NCI-H2196 (cell line): ENCODE results near the gene PMEL.
A peak's percentile ranks its signal among the peaks of the same experiment; 100 is the strongest.
"Not testable (repeated sequence)": the region's sequence is repeated elsewhere in the genome, so short reads cannot be mapped to it uniquely, and the experiment has no call there.

ENCODE experiments used
- DNase-seq: peaks from one replicate; lab custom pipeline; 2025; ENCODE audit not compliant: unreplicated experiment; lab: John Stamatoyannopoulos, UW

PMEL gene

GRCh38 chr12:55965941-55966407, at the start of gene PMEL:
TSS of gene PMEL (minus strand) at chr12:55966042. CDS start at chr12:55966011, 31 bp downstream.
- no peak for DNase-seq

DNA sequence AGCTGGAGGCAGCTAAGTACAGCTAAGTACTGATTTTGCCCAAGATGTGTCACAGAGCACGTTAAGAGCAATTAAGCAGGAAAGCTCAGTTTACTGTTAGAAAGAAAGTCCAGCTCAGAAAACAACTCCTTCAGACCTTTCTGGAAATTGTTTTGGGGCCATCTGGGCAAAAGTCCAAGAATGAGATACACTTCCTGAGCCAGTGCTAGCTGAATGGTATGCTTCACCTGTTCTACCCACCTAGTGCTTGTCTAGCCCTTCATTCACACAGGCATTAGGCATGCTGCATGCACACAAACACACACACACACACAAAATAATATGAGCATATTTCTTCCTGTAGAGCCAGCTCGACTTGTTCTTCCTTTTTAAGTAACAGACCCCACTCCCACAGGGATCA, 48.4 kb upstream of the PMEL start:
- DNase-seq = peak; percentile 28

DNA sequence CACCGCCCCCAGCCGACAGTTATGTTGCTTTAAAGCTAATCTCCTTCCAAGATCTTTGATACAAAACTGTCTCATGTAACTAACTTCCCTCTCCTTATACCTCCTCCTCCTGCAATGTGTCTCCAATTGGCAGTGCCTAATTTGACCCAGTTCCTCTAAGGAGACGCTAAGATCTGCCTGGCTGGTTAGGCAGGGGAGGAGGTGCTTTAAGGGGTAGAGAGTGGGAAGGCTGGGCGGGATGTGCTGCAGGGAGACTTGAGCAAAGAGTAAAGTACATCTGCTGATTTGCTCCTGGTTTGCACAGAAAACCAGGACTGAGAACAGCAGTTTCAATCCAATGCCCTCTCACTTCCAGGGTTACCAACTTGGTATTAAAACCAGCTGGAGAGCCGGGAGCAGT, 47.6 kb upstream of the PMEL start:
- no peak for DNase-seq

- DNase-seq = no peak
Observed at GRCh38 chr12:56011509-56012090, 45.8 kb upstream of the PMEL start.

DNA sequence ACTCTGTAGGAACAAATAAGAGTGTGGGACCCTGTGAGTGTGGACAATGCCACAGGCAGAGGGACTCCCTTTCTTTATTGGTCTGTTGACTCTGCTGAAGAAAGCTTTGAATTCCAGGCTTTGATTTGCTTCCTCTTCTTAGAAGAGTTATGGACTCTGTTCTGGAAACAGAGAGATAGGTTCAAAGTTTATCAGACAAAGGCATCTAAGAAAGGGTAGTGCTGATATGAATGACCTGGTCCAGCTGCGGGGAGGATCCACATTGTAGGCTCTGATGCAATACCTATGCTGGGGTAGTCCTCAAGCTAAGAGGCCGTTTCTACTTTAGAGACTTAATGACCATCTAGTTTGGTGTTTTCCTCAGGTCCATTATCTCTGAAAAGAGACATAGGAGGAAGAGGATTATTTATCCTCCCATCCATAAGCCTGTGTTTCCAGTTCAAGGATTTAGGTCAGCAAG, 44.3 kb upstream of the PMEL start:
- no peak for DNase-seq

DNA sequence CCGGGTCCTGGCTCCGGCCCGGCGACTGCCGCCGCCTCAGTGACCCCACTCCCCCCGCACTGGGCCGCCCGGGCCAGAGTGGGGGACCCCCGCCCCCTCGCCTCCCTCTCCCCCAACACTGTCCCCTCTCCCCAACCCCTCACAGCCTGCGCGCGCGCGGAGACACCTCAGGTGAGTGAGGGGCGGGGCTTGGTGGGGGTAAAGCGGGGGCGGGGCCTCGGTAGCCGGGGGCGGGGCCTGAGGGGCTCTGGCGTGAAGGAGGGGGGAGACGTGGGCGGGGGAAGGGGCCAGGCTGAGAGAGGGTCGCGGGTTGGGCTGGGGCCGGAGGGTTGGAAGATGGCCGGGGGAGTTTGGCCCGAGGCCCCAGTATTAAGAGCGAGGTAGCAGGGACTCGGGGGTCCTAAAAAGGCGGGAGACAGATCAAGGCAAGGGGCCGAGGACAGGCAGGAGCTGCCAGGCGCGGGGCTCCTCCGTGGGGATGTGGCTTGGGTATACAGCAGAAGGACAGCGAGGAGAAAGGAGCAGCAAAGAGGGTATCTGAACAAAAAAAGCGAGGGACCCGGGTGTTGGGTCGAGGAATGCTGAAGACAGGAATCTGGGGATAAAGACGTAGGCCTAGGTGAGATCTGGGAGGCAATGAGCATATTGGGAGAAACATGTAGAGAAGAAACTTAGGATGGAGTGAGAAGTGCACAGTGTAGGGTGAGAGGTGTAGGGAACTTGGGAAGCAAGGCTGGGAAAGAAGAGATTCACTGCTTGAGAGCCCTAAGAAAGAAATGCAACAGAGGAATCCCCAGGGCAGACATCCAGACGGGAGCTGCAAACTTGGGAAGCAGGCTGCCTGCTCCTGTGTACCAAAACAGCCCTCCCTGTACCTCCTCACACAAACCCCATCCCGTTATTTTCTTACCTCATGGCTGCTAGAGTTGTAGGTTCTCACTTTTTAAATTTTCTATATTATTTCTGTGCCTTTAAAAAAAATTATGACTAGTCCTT, 42.0 kb upstream of the PMEL start:
- DNase-seq = peak; percentile 65

DNA sequence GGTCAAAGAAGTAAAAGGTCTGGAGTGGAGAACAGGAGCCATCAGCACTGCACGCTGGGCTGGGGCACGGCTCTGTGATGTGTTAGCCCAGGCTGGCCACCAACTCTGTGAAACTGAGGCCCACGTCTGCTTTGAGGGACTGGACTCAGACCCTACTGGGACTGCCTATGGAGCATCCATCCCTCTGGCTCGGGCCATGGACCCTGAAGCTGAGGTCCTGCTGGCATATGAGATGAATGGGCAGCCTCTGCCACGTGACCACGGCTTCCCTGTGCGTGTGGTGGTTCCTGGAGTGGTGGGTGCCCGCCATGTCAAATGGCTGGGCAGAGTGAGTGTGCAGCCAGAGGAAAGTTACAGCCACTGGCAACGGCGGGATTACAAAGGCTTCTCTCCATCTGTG, 38.4 kb upstream of the PMEL start:
- DNase-seq = no peak

- DNase-seq = not testable (repeated sequence)
Observed at GRCh38 chr12:56003376-56003775, 37.5 kb upstream of the PMEL start.

GRCh38 chr12:56001487-56002100, 35.8 kb upstream of the PMEL start:
- no peak for DNase-seq

DNA sequence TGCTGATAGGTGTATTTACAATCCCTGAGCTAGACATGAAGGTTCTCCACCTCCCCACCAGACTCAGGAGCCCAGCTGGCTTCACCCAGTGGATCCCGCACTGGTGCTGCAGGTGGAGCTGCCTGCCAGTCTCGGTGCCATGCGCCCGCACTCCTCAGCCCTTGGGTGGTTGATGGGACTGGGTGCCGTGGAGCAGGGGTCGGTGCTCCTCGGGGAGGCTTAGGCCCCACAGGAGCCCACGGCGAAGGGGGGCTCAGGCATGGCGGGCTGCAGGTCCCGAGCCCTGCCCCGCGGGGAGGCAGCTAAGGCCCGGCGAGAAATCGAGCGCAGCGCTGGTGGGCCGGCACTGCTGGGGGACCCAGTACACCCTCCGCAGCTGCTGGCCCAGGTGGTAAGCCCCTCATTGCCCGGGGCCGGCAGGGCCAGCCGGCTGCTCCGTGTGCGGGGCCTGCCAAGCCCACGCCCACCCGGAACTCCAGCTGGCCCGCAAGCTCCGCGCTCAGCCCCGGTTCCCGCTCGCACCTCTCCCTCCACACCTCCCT, 34.2 kb upstream of the PMEL start:
- not testable (repeated sequence) for DNase-seq

DNA sequence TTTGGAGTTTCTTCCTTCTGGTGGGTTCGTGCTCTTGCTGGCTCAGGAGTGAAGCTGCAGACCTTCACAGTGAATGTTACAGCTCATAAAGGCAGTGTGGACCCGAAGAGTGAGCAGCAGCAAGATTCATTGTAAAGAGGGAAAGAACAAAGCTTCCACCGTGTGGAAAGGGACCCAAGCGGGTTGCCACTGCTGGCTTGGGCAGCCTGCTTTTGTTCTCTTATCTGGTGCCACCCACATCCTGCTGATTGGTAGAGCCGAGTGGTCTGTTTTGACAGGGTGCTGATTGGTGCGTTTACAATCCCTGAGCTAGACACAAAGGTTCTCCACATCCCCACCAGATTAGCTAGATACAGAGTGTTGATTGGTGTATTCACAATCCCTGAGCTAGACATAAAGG, 33.7 kb upstream of the PMEL start:
- not testable (repeated sequence) for DNase-seq

GRCh38 chr12:55997535-55997859, 31.7 kb upstream of the PMEL start:
- DNase-seq = no peak

DNA sequence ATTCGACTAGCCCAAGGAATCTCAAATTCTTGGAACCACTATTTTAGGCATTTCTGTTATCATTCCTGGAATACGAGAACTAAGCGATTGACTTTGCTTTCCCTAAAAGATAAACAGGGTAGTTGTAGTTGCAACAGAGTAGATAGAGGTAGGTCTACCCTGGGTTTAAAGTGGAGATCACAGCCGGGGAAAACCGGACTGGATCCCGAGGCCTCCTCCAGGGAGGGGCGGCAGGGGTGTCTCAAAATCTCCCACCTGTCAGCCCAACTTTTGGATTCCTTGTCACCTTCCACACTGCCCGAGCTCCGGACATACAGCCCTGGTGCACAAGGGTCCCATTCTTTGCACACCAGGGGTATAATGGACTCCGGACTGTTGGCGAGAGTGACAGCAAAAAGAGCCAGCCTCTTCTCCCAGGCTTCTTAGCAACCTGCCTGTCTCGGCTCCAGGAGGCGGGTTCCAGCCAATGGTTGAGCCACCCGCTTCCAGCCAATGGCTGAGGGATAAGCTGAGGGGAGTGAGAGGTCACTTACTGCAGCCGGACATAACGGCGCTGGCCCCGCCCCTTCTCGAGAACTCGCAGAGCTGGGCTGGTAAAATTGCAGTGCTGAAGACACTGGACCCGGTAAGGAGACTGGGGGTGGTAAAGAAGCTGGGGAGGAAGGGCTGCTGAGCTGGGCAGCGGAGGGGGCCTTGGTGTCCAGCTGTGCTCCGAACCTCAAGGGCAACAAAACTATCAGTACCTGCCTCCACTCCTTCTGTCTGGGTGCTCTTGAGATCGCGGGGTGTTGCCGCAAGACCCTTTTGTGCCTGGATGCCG, 31.1 kb upstream of the PMEL start, which contains the start of gene SUOX:
Gene SUOX, plus strand, starts transcription at position 562 of the 820 bp plus-strand sequence. CDS start 4,946 bp downstream, outside the sequence.
- peak; percentile 93 for DNase-seq

- peak; percentile 73 for DNase-seq
Observed at GRCh38 chr12:55996201-55996714, 30.4 kb upstream of the PMEL start.

DNA sequence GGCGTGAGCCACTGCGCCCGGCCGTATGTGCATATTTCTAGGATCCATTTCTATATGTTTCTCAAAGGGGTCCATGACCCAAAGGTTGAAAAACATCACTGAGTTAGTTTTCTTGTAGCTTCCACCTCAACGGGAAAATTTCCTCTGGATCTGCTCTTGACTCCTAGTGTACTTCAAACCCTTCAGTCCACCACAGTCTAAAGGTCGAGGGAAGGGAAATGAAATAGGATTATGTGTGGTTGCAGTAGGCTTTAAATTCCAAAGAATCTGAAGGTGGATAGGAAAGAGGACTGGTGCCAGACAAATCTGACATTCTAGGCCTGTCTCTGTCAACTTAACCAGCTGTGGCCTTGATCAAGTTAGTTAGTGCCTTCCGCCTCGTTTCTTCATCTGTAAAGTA, 29.5 kb upstream of the PMEL start:
- DNase-seq = no peak

DNA sequence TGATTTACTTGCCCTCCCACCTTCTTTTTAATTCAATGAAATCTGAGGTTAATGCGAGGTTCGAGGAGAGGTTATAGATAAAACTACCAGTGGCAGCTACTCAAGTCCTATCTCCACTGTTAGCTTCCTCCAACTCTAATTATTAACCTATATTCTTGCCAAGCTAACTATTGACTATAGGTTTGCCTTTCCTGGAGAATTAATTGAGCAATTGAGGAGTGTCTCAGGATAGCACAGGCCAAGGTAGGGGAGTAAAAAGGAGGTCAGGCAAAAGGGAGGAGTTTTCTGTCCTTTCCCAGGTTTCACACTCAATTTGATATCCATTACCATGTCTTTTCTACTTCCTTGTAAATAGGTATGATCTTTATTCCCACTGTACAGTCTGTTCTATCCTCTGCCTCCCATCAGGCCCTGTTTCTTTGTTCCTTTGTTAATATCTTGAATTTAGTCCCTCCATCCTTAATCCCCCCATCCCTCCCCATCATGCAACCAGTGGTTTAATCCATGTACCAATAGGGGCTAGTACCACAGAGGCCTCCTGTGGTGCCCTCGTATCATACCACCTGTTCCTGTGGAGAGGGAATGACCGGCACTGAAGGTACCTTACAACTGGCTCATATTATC, 27.5 kb upstream of the PMEL start:
- no peak for DNase-seq

DNA sequence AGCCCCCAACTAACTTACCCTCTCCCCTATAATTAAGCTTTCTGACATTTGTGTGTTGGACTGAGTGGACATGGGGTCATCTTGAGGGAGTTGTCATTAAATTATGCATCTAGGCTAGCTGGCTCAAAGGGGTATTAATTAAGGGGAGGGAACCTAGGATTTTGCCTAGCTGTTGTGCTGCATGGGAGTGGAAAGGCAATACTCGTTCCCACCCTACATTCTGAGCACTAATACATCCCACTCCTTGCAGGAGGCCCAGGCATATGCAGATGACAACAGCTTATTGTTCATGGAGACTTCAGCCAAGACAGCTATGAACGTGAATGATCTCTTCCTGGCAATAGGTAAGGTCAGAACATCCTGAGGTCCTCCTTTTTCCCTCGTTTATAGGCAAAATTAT, 25.3 kb upstream of the PMEL start:
- no peak for DNase-seq

GRCh38 chr12:55985976-55986375, 20.1 kb upstream of the PMEL start:
- DNase-seq = not testable (repeated sequence)

DNA sequence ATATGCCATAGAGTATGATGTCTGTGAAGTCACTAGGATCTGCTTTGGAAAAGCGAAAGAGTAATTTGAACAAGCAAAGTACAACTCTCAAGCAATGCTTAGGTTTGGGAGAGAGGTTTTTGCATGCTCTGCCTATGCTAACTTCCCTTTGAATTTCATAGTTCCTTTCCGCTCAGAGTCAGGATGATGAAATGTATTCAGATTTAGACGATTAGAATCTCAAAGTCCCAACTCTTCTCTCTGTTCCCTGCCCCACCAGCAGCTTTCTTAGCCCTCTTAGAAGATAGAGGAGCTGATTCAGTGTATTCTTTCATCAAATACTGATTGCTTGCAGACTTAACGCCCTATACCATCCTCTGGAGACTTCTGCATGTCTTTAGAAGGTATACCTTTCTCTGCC, 19.5 kb upstream of the PMEL start:
- no peak for DNase-seq

DNA sequence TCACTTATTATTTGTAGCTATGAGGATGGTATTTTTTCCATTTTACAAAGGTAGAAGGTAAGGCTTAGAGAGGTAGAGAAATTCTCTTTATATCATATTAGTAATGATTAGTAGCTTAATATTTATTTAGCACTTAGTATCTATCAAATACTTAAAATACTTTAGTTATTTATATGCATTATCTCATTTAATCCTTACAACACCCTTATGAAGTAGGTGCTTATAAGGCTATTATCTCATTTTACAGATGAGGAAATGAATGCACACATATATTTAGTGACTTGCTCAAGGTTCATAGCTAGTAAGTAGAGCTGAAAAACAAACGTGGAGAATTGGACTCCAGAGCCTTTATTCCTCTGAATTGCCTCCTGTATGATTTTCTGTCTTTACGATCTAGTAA, 19.0 kb upstream of the PMEL start:
- no peak for DNase-seq
